Raji (cell line): Measurements from ENCODE around the gene EIF4E3.

Experiments used
- POLR2A ChIP-seq: IDR thresholded peaks from 2 replicates; pipeline ENCODE4 v1.6.1; 2011; ENCODE audit warnings: low read depth, low read length, control low read depth; ENCODE audit not compliant: insufficient read depth

The EIF4E3 gene

GRCh38 chr3:71684046-71684756, 41.0 kb downstream of the EIF4E3 start:
- no peak for TF ChIP-seq POLR2A

GRCh38 chr3:71681224-71681668, 44.0 kb downstream of the EIF4E3 start:
- no peak for TF ChIP-seq POLR2A

GRCh38 chr3:71680603-71681002, 44.6 kb downstream of the EIF4E3 start:
- no peak for TF ChIP-seq POLR2A

- TF ChIP-seq POLR2A = no peak
Measured at GRCh38 chr3:71676931-71677330, 48.3 kb downstream of the EIF4E3 start.

- TF ChIP-seq POLR2A = no peak
Measured at GRCh38 chr3:71673486-71673885, 51.7 kb downstream of the EIF4E3 start.

GRCh38 chr3:71672807-71673206, 52.4 kb downstream of the EIF4E3 start:
- no peak for TF ChIP-seq POLR2A

- TF ChIP-seq POLR2A = no peak
Measured at GRCh38 chr3:71672340-71672739, 52.9 kb downstream of the EIF4E3 start.

GRCh38 chr3:71671216-71671845, 53.9 kb downstream of the EIF4E3 start:
- TF ChIP-seq POLR2A = no peak

- no peak for TF ChIP-seq POLR2A
Measured at GRCh38 chr3:71662568-71662967, 62.6 kb downstream of the EIF4E3 start.

- no peak for TF ChIP-seq POLR2A
Measured at GRCh38 chr3:71662056-71662455, 63.1 kb downstream of the EIF4E3 start.

- TF ChIP-seq POLR2A = no peak
Measured at GRCh38 chr3:71659864-71660591, 65.2 kb downstream of the EIF4E3 start.

GRCh38 chr3:71657831-71658530, 67.2 kb downstream of the EIF4E3 start:
- no peak for TF ChIP-seq POLR2A

- TF ChIP-seq POLR2A = no peak
Measured at GRCh38 chr3:71655061-71655460, 70.1 kb downstream of the EIF4E3 start.

- no peak for TF ChIP-seq POLR2A
Measured at GRCh38 chr3:71653414-71653807, 71.8 kb downstream of the EIF4E3 start.

GRCh38 chr3:71652781-71653413, 72.3 kb downstream of the EIF4E3 start:
- TF ChIP-seq POLR2A = no peak
